Endothelial cell of umbilical vein (primary cell): ENCODE data around the gene USF1.

Source experiments
- EZH2 ChIP-seq: IDR thresholded peaks from 2 replicates; pipeline ENCODE4 v1.6.1; 2012; ENCODE audit warnings: borderline replicate concordance, low read depth, mild to moderate bottlenecking, moderate library complexity, low read length, inconsistent platforms; ENCODE audit not compliant: severe bottlenecking
- TF ChIP-seq, protein P1 (sequence below), 2 donors: IDR thresholded peaks; 1 replicate in 1 of 2; 2 replicates in 1 of 2; pipeline ENCODE4 v1.5.1; 2011; ENCODE audit warnings: low read length in 2 of 2, mild to moderate bottlenecking in 2 of 2, moderate library complexity in 2 of 2, control low read depth in 1 of 2, inconsistent platforms in 1 of 2, low read depth in 1 of 2; ENCODE audit not compliant: insufficient read depth in 1 of 2; ENCODE audit errors: extremely low read depth in 1 of 2

GRCh38 chr1:161032409-161032808 lies 13.4 kb downstream of the USF1 start:
- TF ChIP-seq, protein P1, sequence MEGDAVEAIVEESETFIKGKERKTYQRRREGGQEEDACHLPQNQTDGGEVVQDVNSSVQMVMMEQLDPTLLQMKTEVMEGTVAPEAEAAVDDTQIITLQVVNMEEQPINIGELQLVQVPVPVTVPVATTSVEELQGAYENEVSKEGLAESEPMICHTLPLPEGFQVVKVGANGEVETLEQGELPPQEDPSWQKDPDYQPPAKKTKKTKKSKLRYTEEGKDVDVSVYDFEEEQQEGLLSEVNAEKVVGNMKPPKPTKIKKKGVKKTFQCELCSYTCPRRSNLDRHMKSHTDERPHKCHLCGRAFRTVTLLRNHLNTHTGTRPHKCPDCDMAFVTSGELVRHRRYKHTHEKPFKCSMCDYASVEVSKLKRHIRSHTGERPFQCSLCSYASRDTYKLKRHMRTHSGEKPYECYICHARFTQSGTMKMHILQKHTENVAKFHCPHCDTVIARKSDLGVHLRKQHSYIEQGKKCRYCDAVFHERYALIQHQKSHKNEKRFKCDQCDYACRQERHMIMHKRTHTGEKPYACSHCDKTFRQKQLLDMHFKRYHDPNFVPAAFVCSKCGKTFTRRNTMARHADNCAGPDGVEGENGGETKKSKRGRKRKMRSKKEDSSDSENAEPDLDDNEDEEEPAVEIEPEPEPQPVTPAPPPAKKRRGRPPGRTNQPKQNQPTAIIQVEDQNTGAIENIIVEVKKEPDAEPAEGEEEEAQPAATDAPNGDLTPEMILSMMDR (IDR thresholded peaks at IDR 0.05; ENCODE audit: extremely low read depth in 1 of 2, insufficient read depth in 1 of 2, low read depth in 1 of 2, low read length in 2 of 2) = no peak
- no peak for TF ChIP-seq EZH2
